IMR-90 (cell line): ENCODE measurements around the gene CAST. TPM values are rescaled to one million over a fixed set of nuclear protein-coding genes. Genes with fewer than 3 reads are reported as not detected.

Source experiments
- ATAC-seq: fragments of 200-7000 bp; cut with Tn5 transposase; 2 replicates; pipeline ENCODE4 v1.9.1; 2020; ENCODE audit warnings: low read depth, mild to moderate bottlenecking, moderate library complexity
- BruUV-seq: library from RNA; stranded (reverse); fragments of 400-500 nt; replicated peaks from 2 replicates; lab custom pipeline; 2021; lab: Mats Ljungman, UMichigan
- CTCF ChIA-PET: fragments of 300-600 bp; formaldehyde crosslinking; extraction: SDS; loops from one replicate; lab custom pipeline; 2021; ENCODE audit warnings: antibody characterized with exemption; lab: Yijun Ruan, JAX
- POLR2A ChIA-PET: fragments of 300-600 bp; sonication (Branson Sonifier 250); formaldehyde crosslinking; loops from one replicate; lab custom pipeline; 2022; ENCODE audit warnings: antibody characterized with exemption; ENCODE audit not compliant: unreplicated experiment; lab: Charles Lee
- DNase-seq: peaks from one replicate; pipeline ENCODE4 v3.0.0; 2013
- H2AFZ ChIP-seq: replicated peaks from 2 replicates; pipeline ENCODE3; 2013; ENCODE audit warnings: low read length, mild to moderate bottlenecking; ENCODE audit not compliant: poor library complexity
- H2AK5ac ChIP-seq: 2 replicates; pipeline ENCODE4 v1.6.1; 2013; ENCODE audit warnings: low read depth, low read length, inconsistent platforms
- H2AK9ac ChIP-seq: replicated peaks from 2 replicates; pipeline ENCODE3; 2013; ENCODE audit warnings: mild to moderate bottlenecking, low read depth, low read length, moderate library complexity; ENCODE audit not compliant: poor library complexity
- H2BK120ac ChIP-seq: 2 replicates; pipeline ENCODE4 v1.6.1; 2013; ENCODE audit warnings: low read depth, low read length, inconsistent platforms
- H2BK15ac ChIP-seq: 3 replicates; pipeline ENCODE4 v1.6.1; 2013; ENCODE audit warnings: low read depth, low read length, inconsistent platforms
- H2BK20ac ChIP-seq: 2 replicates; pipeline ENCODE4 v1.6.1; 2013; ENCODE audit warnings: low read depth, mild to moderate bottlenecking, inconsistent platforms, low read length, moderate library complexity
- H2BK5ac ChIP-seq: 2 replicates; pipeline ENCODE4 v1.6.1; 2013; ENCODE audit warnings: mild to moderate bottlenecking, low read depth, low read length, inconsistent platforms; ENCODE audit not compliant: poor library complexity, severe bottlenecking
- H3K14ac ChIP-seq: replicated peaks from 2 replicates; pipeline ENCODE4 v1.6.1; 2013; ENCODE audit warnings: low read depth, low read length, inconsistent platforms
- H3K18ac ChIP-seq: 2 replicates; pipeline ENCODE4 v1.6.1; 2013; ENCODE audit warnings: low read depth, low read length, control low read depth
- H3K23ac ChIP-seq: 2 replicates; pipeline ENCODE4 v1.6.1; 2013; ENCODE audit warnings: low read depth, low read length, inconsistent platforms
- H3K27ac ChIP-seq: 2 replicates; pipeline ENCODE4 v1.5.1; 2013; ENCODE audit warnings: mild to moderate bottlenecking, control low read depth, low read length; ENCODE audit not compliant: insufficient read depth
- H3K27me3 ChIP-seq: 2 replicates; pipeline ENCODE4 v1.6.1; 2013; ENCODE audit warnings: low read length; ENCODE audit not compliant: control insufficient read depth, insufficient read depth
- H3K36me3 ChIP-seq: 2 replicates; pipeline ENCODE4 v1.6.1; 2013; ENCODE audit warnings: low read length, mixed read lengths; ENCODE audit not compliant: control insufficient read depth, insufficient read depth
- H3K4ac ChIP-seq: 2 replicates; pipeline ENCODE4 v1.6.1; 2013; ENCODE audit warnings: low read depth, low read length, inconsistent platforms
- H3K4me1 ChIP-seq: 2 replicates; pipeline ENCODE4 v1.6.1; 2013; ENCODE audit warnings: low read length, mixed read lengths; ENCODE audit not compliant: control insufficient read depth, insufficient read depth
- H3K4me2 ChIP-seq: 2 replicates; pipeline ENCODE4 v1.6.1; 2013; ENCODE audit warnings: low read depth, mild to moderate bottlenecking, control low read depth, low read length, moderate library complexity
- H3K4me3 ChIP-seq: 2 replicates; pipeline ENCODE4 v1.5.1; 2013; ENCODE audit warnings: low read depth, mild to moderate bottlenecking, control low read depth, low read length, moderate library complexity; ENCODE audit not compliant: insufficient read depth
- H3K56ac ChIP-seq: 2 replicates; pipeline ENCODE4 v1.6.1; 2013; ENCODE audit warnings: low read length, inconsistent platforms; ENCODE audit not compliant: insufficient read depth; ENCODE audit errors: extremely low read depth
- H3K79me1 ChIP-seq, 2 experiments: 2 replicates each; pipeline ENCODE4 v1.6.1; 2013; ENCODE audit warnings: low read length in 2 of 2, inconsistent platforms in 1 of 2, low read depth in 1 of 2
- H3K9ac ChIP-seq: 2 replicates; pipeline ENCODE4 v1.6.1; 2013; ENCODE audit warnings: low read depth, low read length, control low read depth
- H3K9me1 ChIP-seq: 2 replicates; pipeline ENCODE4 v1.6.1; 2013; ENCODE audit warnings: low read length, inconsistent platforms; ENCODE audit not compliant: insufficient read depth
- H3K9me3 ChIP-seq: 2 replicates; pipeline ENCODE4 v1.6.1; 2013; ENCODE audit warnings: low read length; ENCODE audit not compliant: control insufficient read depth, insufficient read depth
- H4K20me1 ChIP-seq: 2 replicates; pipeline ENCODE4 v1.6.1; 2013; ENCODE audit warnings: low read length, inconsistent platforms; ENCODE audit not compliant: insufficient read depth
- H4K5ac ChIP-seq: 2 replicates; pipeline ENCODE4 v1.6.1; 2013; ENCODE audit warnings: mild to moderate bottlenecking, low read depth, low read length, control low read depth
- H4K8ac ChIP-seq, 2 experiments: 2 replicates each; pipeline ENCODE4 v1.6.1; 2013; ENCODE audit warnings: low read depth in 2 of 2, low read length in 2 of 2, control low read depth in 1 of 2, inconsistent platforms in 1 of 2
- H4K91ac ChIP-seq: 2 replicates; pipeline ENCODE4 v1.6.1; 2013; ENCODE audit warnings: low read depth, low read length, inconsistent platforms; ENCODE audit not compliant: insufficient read depth
- CTCF ChIP-seq: conservative IDR thresholded peaks from 2 replicates; pipeline ENCODE4 v1.5.1; 2012; ENCODE audit warnings: mild to moderate bottlenecking, low read depth, low read length, improper control_type of control experiment
- FOS ChIP-seq: fragments of 150-350 bp; IDR thresholded peaks from 2 replicates; pipeline ENCODE4 v1.6.1; 2016; ENCODE audit warnings: low read depth, low read length
- MAFK ChIP-seq: IDR thresholded peaks from 2 replicates; pipeline ENCODE4 v1.6.1; 2012; ENCODE audit warnings: low read depth, low read length, improper control_type of control experiment
- MAZ ChIP-seq: IDR thresholded peaks from 2 replicates; pipeline ENCODE4 v1.6.1; 2012; ENCODE audit warnings: low read depth, mild to moderate bottlenecking, low read length, improper control_type of control experiment, moderate library complexity, borderline replicate concordance
- POLR2A ChIP-seq: IDR thresholded peaks from 2 replicates; pipeline ENCODE4 v1.6.1; 2012; ENCODE audit warnings: mild to moderate bottlenecking, low read depth, low read length
- RCOR1 ChIP-seq: IDR thresholded peaks from 2 replicates; pipeline ENCODE4 v1.6.1; 2012; ENCODE audit warnings: mild to moderate bottlenecking, low read length, improper control_type of control experiment; ENCODE audit not compliant: insufficient replicate concordance
- RFX5 ChIP-seq: IDR thresholded peaks from 2 replicates; pipeline ENCODE4 v1.8.0; 2012; ENCODE audit warnings: low read depth, mild to moderate bottlenecking, low read length, moderate library complexity
- USF2 ChIP-seq: fragments of 150-350 bp; IDR thresholded peaks from 2 replicates; pipeline ENCODE4 v1.6.1; 2017; ENCODE audit warnings: mild to moderate bottlenecking, antibody characterized with exemption, low read length, low read depth
- dilution Hi-C: fragments of 300-500 bp; cut with HindIII; formaldehyde crosslinking; loops from one replicate; pipeline ENCODE4 v1.14.3; 2018; ENCODE audit warnings: low sequenced_read_pairs; ENCODE audit not compliant: unreplicated experiment
- in situ Hi-C: fragments of 300-500 bp; cut with MboI; formaldehyde crosslinking; loops from 3 replicates; pipeline ENCODE4 v1.14.3; 2019; ENCODE audit warnings: low sequenced_read_pairs, inconsistent platforms, mixed read lengths
- intact Hi-C: fragments of 100-400 bp; cut with micrococcal nuclease; formaldehyde crosslinking; loops from 2 replicates; pipeline ENCODE4 v1.10.0; 2022
- polyA plus RNA-seq, 3 experiments: library from polyadenylated mRNA; depleted of rRNA; stranded (reverse); fragments of >200 nt; gene quantifications; 2 replicates each; pipeline ENCODE4 v1.2.3, GENCODE V29; 2012; ENCODE audit warnings: low replicate concordance in 1 of 3
- total RNA-seq: library from RNA; depleted of rRNA; stranded (reverse); fragments of >200 nt; gene quantifications from 2 replicates; pipeline ENCODE4 v1.2.3, GENCODE V29; 2012

CAST gene
- total and polyA plus RNA-seq, 2 of the 4 experiments (the other 2 are of a cell fraction) = 91.3 to 128 TPM

GRCh38 chr5:96648023-96648422, 14.2 kb upstream of the CAST start:
- ChIA-PET POLR2A (no interaction called here), CTCF (no interaction called here)
- Histone ChIP-seq H4K20me1 (no peaks in the 10 kb centered on the region), H2BK15ac (no peak overlapping the region), H2BK20ac (no peak overlapping the region), H3K56ac (no peak overlapping the region), H3K36me3 (no peaks in the 10 kb centered on the region), H3K14ac (no peak overlapping the region), H2AK9ac (no peak overlapping the region), H2BK120ac (no peak overlapping the region), H3K79me1 (no peaks in the 10 kb centered on the region), H3K9me3 (no peaks in the 10 kb centered on the region), H3K23ac (no peak overlapping the region), H3K4me1 (peaks cover 9% of the 10 kb centered on the region), H2AK5ac (no peak overlapping the region), H3K4me2 (no peak overlapping the region), H3K9ac (no peak overlapping the region), H2BK5ac (no peak overlapping the region), H3K9me1 (peaks cover 7% of the 10 kb centered on the region), H2AFZ (no peak overlapping the region), H3K4ac (no peak overlapping the region), H3K18ac (no peak overlapping the region), H3K27me3 (no peaks in the 10 kb centered on the region; the same call in 1 of the 2 replicates), H3K4me3 (no peak overlapping the region), H3K27ac (no peak overlapping the region), H4K5ac (no peak overlapping the region), H4K8ac (no peak overlapping the region), H4K91ac (no peak overlapping the region)
- BruUV-seq = no TSS peak
- intact Hi-C loops (no loop called here), in situ Hi-C loops (no loop called here), dilution Hi-C loops (no loop called here)
- no peak for ATAC-seq
- DNase-seq = no peak
- TF ChIP-seq CTCF (no peak), MAFK (no peak), POLR2A (no peak), FOS (no peak), RFX5 (no peak), RCOR1 (no peak), MAZ (no peak), USF2 (no peak)
